Measurements from ENCODE around the gene GTF2I. TPM values are rescaled to one million over a fixed set of nuclear protein-coding genes. Genes with fewer than 3 reads are reported as not detected.
A peak's percentile ranks its signal among the peaks of the same experiment; 100 is the strongest.
"Not testable (repeated sequence)": the region's sequence is repeated elsewhere in the genome, so short reads cannot be mapped to it uniquely, and the experiment has no call there.

GTF2I gene
- total and polyA plus RNA-seq, 10 of the 15 experiments (the other 5 are each of a cell fraction or from before 2014, with no cell fraction given), result 6.7 to 172 (median 96.9) TPM

DNA sequence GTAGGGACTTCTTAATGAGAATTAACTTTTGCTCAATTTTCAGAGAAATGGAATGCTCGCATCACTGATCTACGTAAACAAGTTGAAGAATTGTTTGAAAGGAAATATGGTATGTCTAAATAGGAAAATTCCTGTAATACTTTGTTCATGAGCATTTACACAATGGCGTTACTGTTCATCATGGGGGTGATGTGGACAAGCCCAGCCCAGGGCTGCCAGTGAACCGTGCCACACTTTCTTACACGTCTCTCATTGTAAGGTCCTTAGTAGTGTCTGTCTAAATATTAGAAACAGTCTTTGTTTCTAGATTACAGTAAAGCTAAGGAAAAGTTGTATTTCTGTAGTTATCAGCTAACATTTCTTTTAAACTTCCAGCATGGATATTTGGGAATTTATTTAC lies 72.7 kb downstream of the GTF2I start:
- CTCF ChIA-PET, FAIRE-seq: not testable (repeated sequence)
- RAD21 ChIA-PET (ENCODE audit: unreplicated experiment), result interaction anchor here (0.7 kb wide), 1 partner anchor 17 kb away, joined by 6 read pairs; no protein-coding TSS in a partner anchor

GRCh38 chr7:74739974-74740703 lies 82.6 kb downstream of the GTF2I start:
- H3K4me1 ChIP-seq (ENCODE audit: control insufficient read depth, insufficient read depth, low read length); H3K79me2 ChIP-seq (ENCODE audit: control insufficient read depth, insufficient read depth, low read length); CTCF ChIA-PET; POLR2A ChIA-PET; RAD21 ChIA-PET (ENCODE audit: unreplicated experiment); H2AFZ ChIP-seq (ENCODE audit: control insufficient read depth, low read depth, low read length); H3K27ac ChIP-seq (ENCODE audit: control insufficient read depth, insufficient read depth); H3K9me3 ChIP-seq (replicated peaks; ENCODE audit: control insufficient read depth, insufficient read depth, low read length); H3K9ac ChIP-seq (ENCODE audit: control insufficient read depth, insufficient read depth, low read length); H3K27me3 ChIP-seq (replicated peaks in 1 of 2; ENCODE audit: control insufficient read depth in 2 of 2, insufficient read depth in 2 of 2, low read length in 1 of 2); in situ Hi-C loops (cut with MboI); H3K4me2 ChIP-seq (ENCODE audit: control insufficient read depth, insufficient read depth); SMC1A ChIA-PET (ENCODE audit: uncharacterized antibody, unreplicated experiment); H3K36me3 ChIP-seq (ENCODE audit: control insufficient read depth in 2 of 2, insufficient read depth in 2 of 2, low read length in 1 of 2); ATAC-seq; H4K20me1 ChIP-seq (ENCODE audit: control insufficient read depth, insufficient read depth); H3K4me3 ChIP-seq; DNase-seq (ENCODE audit: low read depth, low spot score); FAIRE-seq; intact Hi-C loops (cut with micrococcal nuclease; ENCODE audit: unreplicated experiment): not testable (repeated sequence)
- WGBS (ENCODE audit: insufficient coverage, insufficient replicate concordance, low lambda C conversion rate, missing lambda C conversion rate), result no CpG with 5 or more reads among the region's 14 CpGs
- BruUV-seq (replicated peaks), result TSS peak; percentile 59

More for the DNA sequence above, 72.7 kb downstream of the GTF2I start:
- H3K9me3 ChIP-seq (replicated peaks; ENCODE audit: control insufficient read depth, insufficient read depth, low read length); H3K79me2 ChIP-seq (ENCODE audit: control insufficient read depth, insufficient read depth, low read length); DNase-seq (ENCODE audit: low read depth, low spot score); H3K9ac ChIP-seq (ENCODE audit: control insufficient read depth, insufficient read depth, low read length); intact Hi-C loops (cut with micrococcal nuclease; ENCODE audit: unreplicated experiment); H3K36me3 ChIP-seq (ENCODE audit: control insufficient read depth in 2 of 2, insufficient read depth in 2 of 2, low read length in 1 of 2); H4K20me1 ChIP-seq (ENCODE audit: control insufficient read depth, insufficient read depth); H3K27me3 ChIP-seq (replicated peaks in 1 of 2; ENCODE audit: control insufficient read depth in 2 of 2, insufficient read depth in 2 of 2, low read length in 1 of 2); H2AFZ ChIP-seq (ENCODE audit: control insufficient read depth, low read depth, low read length); in situ Hi-C loops (cut with MboI); BruUV-seq (replicated peaks); H3K4me3 ChIP-seq; H3K4me2 ChIP-seq (ENCODE audit: control insufficient read depth, insufficient read depth); SMC1A ChIA-PET (ENCODE audit: uncharacterized antibody, unreplicated experiment); H3K27ac ChIP-seq (ENCODE audit: control insufficient read depth, insufficient read depth); ATAC-seq; H3K4me1 ChIP-seq (ENCODE audit: control insufficient read depth, insufficient read depth, low read length): not testable (repeated sequence)
- no CpG with 5 or more reads among the region's 5 CpGs for WGBS (ENCODE audit: insufficient coverage, insufficient replicate concordance, low lambda C conversion rate, missing lambda C conversion rate)
- POLR2A ChIA-PET, result interaction anchor here (0.6 to 0.7 kb wide), 2 partner anchors 75 to 310 kb away, joined by 6 to 7 read pairs; no protein-coding TSS in a partner anchor

GRCh38 chr7:74743936-74744557 lies 86.5 kb downstream of the GTF2I start:
- H3K27ac ChIP-seq (ENCODE audit: control insufficient read depth, insufficient read depth); H3K9ac ChIP-seq (ENCODE audit: control insufficient read depth, insufficient read depth, low read length); CTCF ChIA-PET; FAIRE-seq; intact Hi-C loops (cut with micrococcal nuclease; ENCODE audit: unreplicated experiment); H3K4me3 ChIP-seq; H3K36me3 ChIP-seq (ENCODE audit: control insufficient read depth in 2 of 2, insufficient read depth in 2 of 2, low read length in 1 of 2); BruUV-seq (replicated peaks); RAD21 ChIA-PET (ENCODE audit: unreplicated experiment); H2AFZ ChIP-seq (ENCODE audit: control insufficient read depth, low read depth, low read length); H4K20me1 ChIP-seq (ENCODE audit: control insufficient read depth, insufficient read depth); DNase-seq (ENCODE audit: low read depth, low spot score); H3K79me2 ChIP-seq (ENCODE audit: control insufficient read depth, insufficient read depth, low read length); POLR2A ChIA-PET; H3K4me1 ChIP-seq (ENCODE audit: control insufficient read depth, insufficient read depth, low read length); H3K27me3 ChIP-seq (replicated peaks in 1 of 2; ENCODE audit: control insufficient read depth in 2 of 2, insufficient read depth in 2 of 2, low read length in 1 of 2); in situ Hi-C loops (cut with MboI); H3K9me3 ChIP-seq (replicated peaks; ENCODE audit: control insufficient read depth, insufficient read depth, low read length); SMC1A ChIA-PET (ENCODE audit: uncharacterized antibody, unreplicated experiment); H3K4me2 ChIP-seq (ENCODE audit: control insufficient read depth, insufficient read depth): not testable (repeated sequence)
- WGBS (ENCODE audit: insufficient coverage, insufficient replicate concordance, low lambda C conversion rate, missing lambda C conversion rate), result no CpG with 5 or more reads among the region's 9 CpGs
- peak; percentile 31; the same call in 2 of the 3 replicates for ATAC-seq

GRCh38 chr7:74753921-74754482 lies 96.5 kb downstream of the GTF2I start:
- BruUV-seq (replicated peaks); CTCF ChIA-PET; H4K20me1 ChIP-seq (ENCODE audit: control insufficient read depth, insufficient read depth); H3K27ac ChIP-seq (ENCODE audit: control insufficient read depth, insufficient read depth); H3K4me3 ChIP-seq; H3K9me3 ChIP-seq (replicated peaks; ENCODE audit: control insufficient read depth, insufficient read depth, low read length); H2AFZ ChIP-seq (ENCODE audit: control insufficient read depth, low read depth, low read length); FAIRE-seq; H3K9ac ChIP-seq (ENCODE audit: control insufficient read depth, insufficient read depth, low read length); POLR2A ChIA-PET; H3K4me2 ChIP-seq (ENCODE audit: control insufficient read depth, insufficient read depth); H3K27me3 ChIP-seq (replicated peaks in 1 of 2; ENCODE audit: control insufficient read depth in 2 of 2, insufficient read depth in 2 of 2, low read length in 1 of 2); H3K4me1 ChIP-seq (ENCODE audit: control insufficient read depth, insufficient read depth, low read length); DNase-seq (ENCODE audit: low read depth, low spot score); in situ Hi-C loops (cut with MboI); SMC1A ChIA-PET (ENCODE audit: uncharacterized antibody, unreplicated experiment); ATAC-seq; RAD21 ChIA-PET (ENCODE audit: unreplicated experiment); intact Hi-C loops (cut with micrococcal nuclease; ENCODE audit: unreplicated experiment); H3K36me3 ChIP-seq (ENCODE audit: control insufficient read depth in 2 of 2, insufficient read depth in 2 of 2, low read length in 1 of 2); H3K79me2 ChIP-seq (ENCODE audit: control insufficient read depth, insufficient read depth, low read length): not testable (repeated sequence)
- no CpG with 5 or more reads among the region's 9 CpGs for WGBS (ENCODE audit: insufficient coverage, insufficient replicate concordance, low lambda C conversion rate, missing lambda C conversion rate)
